ENCODE results near the gene SYNPR. TPM values are rescaled to one million over a fixed set of nuclear protein-coding genes. Genes with fewer than 3 reads are reported as not detected.

Gene SYNPR
- total RNA-seq, 1 donor from 2014 or later = not detected

GRCh38 chr3:63565220-63565619 is 287.1 kb downstream of the SYNPR start:
- DNase-seq (ENCODE audit: low spot score) = no peak
- Mint-ChIP-seq H3K9me3 (ENCODE audit: unreplicated experiment) (no peaks in the 10 kb centered on the region), H3K27me3 (ENCODE audit: unreplicated experiment) (no peaks in the 10 kb centered on the region), H3K4me3 (ENCODE audit: unreplicated experiment) (no peak overlapping the region), H3K27ac (ENCODE audit: unreplicated experiment) (no peak overlapping the region), H3K4me1 (ENCODE audit: unreplicated experiment) (no peaks in the 10 kb centered on the region), H3K36me3 (ENCODE audit: low read depth, unreplicated experiment) (no peaks in the 10 kb centered on the region)
- TF ChIP-seq CTCF (IDR thresholded peaks at IDR 0.05; ENCODE audit: unreplicated experiment) = no peak

GRCh38 chr3:63571682-63572081 is 293.6 kb downstream of the SYNPR start:
- Mint-ChIP-seq H3K4me3 (ENCODE audit: unreplicated experiment) (no peak overlapping the region), H3K9me3 (ENCODE audit: unreplicated experiment) (no peaks in the 10 kb centered on the region), H3K4me1 (ENCODE audit: unreplicated experiment) (no peaks in the 10 kb centered on the region), H3K36me3 (ENCODE audit: low read depth, unreplicated experiment) (no peaks in the 10 kb centered on the region), H3K27me3 (ENCODE audit: unreplicated experiment) (no peaks in the 10 kb centered on the region), H3K27ac (ENCODE audit: unreplicated experiment) (no peak overlapping the region)
- no peak for DNase-seq (ENCODE audit: low spot score)
- no peak for TF ChIP-seq CTCF (IDR thresholded peaks at IDR 0.05; ENCODE audit: unreplicated experiment)

- Mint-ChIP-seq H3K4me1 (ENCODE audit: unreplicated experiment) (no peaks in the 10 kb centered on the region), H3K36me3 (ENCODE audit: low read depth, unreplicated experiment) (no peaks in the 10 kb centered on the region), H3K27me3 (ENCODE audit: unreplicated experiment) (no peaks in the 10 kb centered on the region), H3K9me3 (ENCODE audit: unreplicated experiment) (no peaks in the 10 kb centered on the region), H3K27ac (ENCODE audit: unreplicated experiment) (no peak overlapping the region), H3K4me3 (ENCODE audit: unreplicated experiment) (no peak overlapping the region)
- DNase-seq (ENCODE audit: low spot score) = no peak
- no peak for TF ChIP-seq CTCF (IDR thresholded peaks at IDR 0.05; ENCODE audit: unreplicated experiment)
Observed at GRCh38 chr3:63576846-63577245, 298.7 kb downstream of the SYNPR start.

GRCh38 chr3:63578858-63579257 is 300.8 kb downstream of the SYNPR start:
- TF ChIP-seq CTCF (IDR thresholded peaks at IDR 0.05; ENCODE audit: unreplicated experiment) = no peak
- Mint-ChIP-seq H3K27ac (ENCODE audit: unreplicated experiment) (no peak overlapping the region), H3K36me3 (ENCODE audit: low read depth, unreplicated experiment) (no peaks in the 10 kb centered on the region), H3K27me3 (ENCODE audit: unreplicated experiment) (no peaks in the 10 kb centered on the region), H3K9me3 (ENCODE audit: unreplicated experiment) (no peaks in the 10 kb centered on the region), H3K4me3 (ENCODE audit: unreplicated experiment) (no peak overlapping the region), H3K4me1 (ENCODE audit: unreplicated experiment) (peaks cover 3% of the 10 kb centered on the region)
- DNase-seq (ENCODE audit: low spot score) = no peak

- DNase-seq (ENCODE audit: low spot score) = no peak
- H3K4me1 Mint-ChIP-seq (ENCODE audit: unreplicated experiment) = peaks cover 3% of the 10 kb centered on the region
- no peaks in the 10 kb centered on the region for H3K9me3 Mint-ChIP-seq (ENCODE audit: unreplicated experiment)
- H3K27me3 Mint-ChIP-seq (ENCODE audit: unreplicated experiment) = no peaks in the 10 kb centered on the region
- no peak for TF ChIP-seq CTCF (IDR thresholded peaks at IDR 0.05; ENCODE audit: unreplicated experiment)
- H3K27ac Mint-ChIP-seq (ENCODE audit: unreplicated experiment) = no peak overlapping the region
- H3K4me3 Mint-ChIP-seq (ENCODE audit: unreplicated experiment) = no peak overlapping the region
- no peaks in the 10 kb centered on the region for H3K36me3 Mint-ChIP-seq (ENCODE audit: low read depth, unreplicated experiment)
Observed at GRCh38 chr3:63580151-63580550, 302.0 kb downstream of the SYNPR start.

Data from endothelial cell (in vitro differentiated cells).